HepG2 (cell line): Measurements from ENCODE around the gene KRT36. TPM values are rescaled to one million over a fixed set of nuclear protein-coding genes. Genes with fewer than 3 reads are reported as not detected.

ENCODE experiments used
- ATAC-seq: fragments of 200-7000 bp; cut with Tn5 transposase; 3 replicates; pipeline ENCODE4 v1.9.1; 2020; ENCODE audit warnings: mild to moderate bottlenecking, moderate library complexity
- BruUV-seq: library from RNA; stranded (reverse); fragments of 400-500 nt; replicated peaks from 2 replicates; lab custom pipeline; 2021; lab: Mats Ljungman, UMichigan
- CTCF ChIA-PET: fragments of 300-600 bp; formaldehyde crosslinking; extraction: SDS; loops from one replicate; lab custom pipeline; 2021; ENCODE audit warnings: low total read pairs, inconsistent platforms, low intra/inter-chr PET ratio; lab: Yijun Ruan, JAX
- POLR2A ChIA-PET: fragments of 350-600 bp; sonication (Branson Sonifier 250); formaldehyde crosslinking; loops from one replicate; lab custom pipeline; 2020; ENCODE audit warnings: antibody characterized with exemption, inconsistent platforms; lab: Yijun Ruan, JAX
- DNase-seq: peaks from one replicate; pipeline ENCODE4 v3.0.0-alpha.2; 2015; ENCODE audit warnings: low spot score
- FAIRE-seq: peaks from 3 replicates; lab custom pipeline; 2011; peaks lifted over from hg19 to GRCh38; lab: Jason Lieb, UNC
- H2AFZ ChIP-seq: one replicate; pipeline ENCODE4 v1.6.1; 2011; ENCODE audit warnings: low read length, inconsistent platforms
- H3K27ac ChIP-seq: fragments of 300-600 bp; 3 replicates; pipeline ENCODE4 v1.8.0; 2011; ENCODE audit warnings: mixed run types, mild to moderate bottlenecking, mixed read lengths, low read length, inconsistent platforms; ENCODE audit not compliant: insufficient read depth; ENCODE audit errors: extremely low read length
- H3K27me3 ChIP-seq, 2 experiments: fragments of 200-600 bp in 1 of 2; 2 replicates in 1 of 2; 3 replicates in 1 of 2; pipeline versions ENCODE4 v1.6.0 to v1.8.0; 2011; ENCODE audit warnings: low read length in 2 of 2, mild to moderate bottlenecking in 2 of 2, moderate library complexity in 2 of 2, inconsistent platforms in 1 of 2; ENCODE audit not compliant: insufficient read depth in 2 of 2, control insufficient read depth in 1 of 2
- H3K36me3 ChIP-seq, 2 experiments: fragments of 200-600 bp in 1 of 2; replicated peaks in 1 of 2; 2 replicates in 1 of 2; 3 replicates in 1 of 2; pipeline versions ENCODE4 v1.5.1 to v1.8.0; 2011; ENCODE audit warnings: low read length in 2 of 2, inconsistent platforms in 1 of 2; ENCODE audit not compliant: insufficient read depth in 2 of 2, control insufficient read depth in 1 of 2
- H3K4me1 ChIP-seq: 2 replicates; pipeline ENCODE4 v1.5.1; 2012; ENCODE audit warnings: low read length, inconsistent platforms; ENCODE audit not compliant: insufficient read depth
- H3K4me2 ChIP-seq: 2 replicates; pipeline ENCODE4 v1.6.0; 2011; ENCODE audit warnings: low read depth, low read length, inconsistent platforms
- H3K4me3 ChIP-seq, 3 experiments: fragments of 200-600 bp in 1 of 3; sonication (generic), shearing (Covaris generic) in 1 of 3; replicated peaks in 1 of 3; 2 replicates each; pipeline ENCODE4 v1.5.1; 2011 to 2016; ENCODE audit warnings: low read length in 3 of 3, inconsistent platforms in 2 of 3, low read depth in 2 of 3, mild to moderate bottlenecking in 2 of 3, control low read depth in 1 of 3, mixed read lengths in 1 of 3; ENCODE audit not compliant: insufficient read depth in 1 of 3
- H3K79me2 ChIP-seq: one replicate; pipeline ENCODE4 v1.6.1; 2011; ENCODE audit warnings: low read length, inconsistent platforms; ENCODE audit not compliant: insufficient read depth
- H3K9ac ChIP-seq: 2 replicates; pipeline ENCODE4 v1.6.0; 2011; ENCODE audit warnings: mild to moderate bottlenecking, low read depth, low read length, inconsistent platforms; ENCODE audit not compliant: insufficient read depth
- H3K9me3 ChIP-seq: 2 replicates; pipeline ENCODE4 v1.5.1; 2012; ENCODE audit warnings: mild to moderate bottlenecking, low read length
- H4K20me1 ChIP-seq: 2 replicates; pipeline ENCODE4 v1.6.0; 2011; ENCODE audit warnings: inconsistent platforms, mild to moderate bottlenecking, low read length, moderate library complexity; ENCODE audit not compliant: insufficient read depth
- EEA1 ChIP-seq: sonication (generic); formaldehyde crosslinking; IDR thresholded peaks from 2 replicates; pipeline ENCODE4 v1.5.1; 2020; ENCODE audit warnings: mild to moderate bottlenecking, missing genetic modification reagents, borderline replicate concordance
- HOXA5 ChIP-seq: sonication (generic); formaldehyde crosslinking; IDR thresholded peaks from 2 replicates; pipeline ENCODE4 v1.4.0; 2020; ENCODE audit warnings: missing genetic modification reagents
- KDM4B ChIP-seq: sonication (generic); formaldehyde crosslinking; IDR thresholded peaks from 2 replicates; pipeline ENCODE4 v1.4.0; 2020; ENCODE audit warnings: missing genetic modification reagents
- MLLT10 ChIP-seq: sonication (generic); formaldehyde crosslinking; IDR thresholded peaks from 2 replicates; pipeline ENCODE4 v1.4.0; 2020; ENCODE audit warnings: missing genetic modification reagents
- NFRKB ChIP-seq: fragments of 450-650 bp; IDR thresholded peaks from 2 replicates; pipeline ENCODE4 v1.6.1; 2017
- NR0B2 ChIP-seq: sonication (generic); formaldehyde crosslinking; IDR thresholded peaks from 2 replicates; pipeline ENCODE4 v1.4.0; 2020; ENCODE audit warnings: mild to moderate bottlenecking, missing genetic modification reagents
- NR3C1 ChIP-seq: sonication (generic); formaldehyde crosslinking; IDR thresholded peaks from 2 replicates; pipeline ENCODE4 v1.4.0; 2020; ENCODE audit warnings: missing genetic modification reagents
- PLSCR1 ChIP-seq: sonication (generic); formaldehyde crosslinking; IDR thresholded peaks from 2 replicates; pipeline ENCODE4 v1.5.0; 2020; ENCODE audit warnings: missing genetic modification reagents, mild to moderate bottlenecking, borderline replicate concordance
- TARDBP ChIP-seq: sonication (generic); formaldehyde crosslinking; IDR thresholded peaks from 2 replicates; pipeline ENCODE4 v1.8.0; 2022; ENCODE audit warnings: mild to moderate bottlenecking, missing genetic modification reagents
- ZFP82 ChIP-seq: sonication (generic); formaldehyde crosslinking; IDR thresholded peaks from 2 replicates; pipeline ENCODE4 v1.5.1; 2020; ENCODE audit warnings: mild to moderate bottlenecking, missing genetic modification reagents, borderline replicate concordance
- ZFYVE20 ChIP-seq: sonication (generic); formaldehyde crosslinking; IDR thresholded peaks from 2 replicates; pipeline ENCODE4 v1.8.0; 2023; ENCODE audit warnings: low read depth, mild to moderate bottlenecking, moderate library complexity, missing genetic modification reagents, borderline replicate concordance
- ZNF275 ChIP-seq: sonication (generic); formaldehyde crosslinking; IDR thresholded peaks from 2 replicates; pipeline ENCODE4 v1.8.0; 2022; ENCODE audit warnings: missing genetic modification reagents, mild to moderate bottlenecking, inconsistent platforms, borderline replicate concordance
- ZNF660 ChIP-seq: sonication (generic); formaldehyde crosslinking; IDR thresholded peaks from 2 replicates; pipeline ENCODE4 v1.5.1; 2020; ENCODE audit warnings: mild to moderate bottlenecking, low read depth, missing genetic modification reagents, borderline replicate concordance
- ZNF781 ChIP-seq: sonication (generic); formaldehyde crosslinking; IDR thresholded peaks from 2 replicates; pipeline ENCODE4 v1.5.1; 2020; ENCODE audit warnings: borderline replicate concordance, mild to moderate bottlenecking, missing genetic modification reagents; ENCODE audit errors: not compliant biosample characterization
- WGBS: methylation state at CpG from one replicate; pipeline ENCODE4 v1.1.6; 2017; ENCODE audit warnings: low lambda C conversion rate; 5-methylcytosine and 5-hydroxymethylcytosine counted together
- in situ Hi-C: cut with HindIII; loops from 2 replicates; pipeline ENCODE4 v1.10.0; 2017; ENCODE audit warnings: low pct_unique_long_range_greater_than_20kb; ENCODE audit not compliant: extremely low pct_ligation_motif_present
- intact Hi-C: fragments of 100-400 bp; cut with micrococcal nuclease; formaldehyde crosslinking; loops from one replicate; pipeline ENCODE4 v1.10.0; 2022; ENCODE audit not compliant: unreplicated experiment
- polyA plus RNA-seq, 8 experiments: library from polyadenylated mRNA; depleted of rRNA in 3 of 8; stranded (reverse) in 7 of 8; unstranded in 1 of 8; fragments of >200 nt; fragmentation: Illumina TruSeq in 4 of 8; extraction: Trizol in 4 of 8; gene quantifications; 2 replicates each; pipeline versions ENCODE4 v1.2.1 to v1.2.3, GENCODE V29; 2011 to 2016; ENCODE audit warnings: low read depth in 4 of 8, missing spikeins in 1 of 8, mixed read lengths in 1 of 8; ENCODE audit not compliant: insufficient read depth in 1 of 8
- total RNA-seq, 5 experiments: library from RNA; depleted of rRNA; stranded (reverse); fragments of >200 nt; fragmentation: Illumina TruSeq; extraction: Trizol; gene quantifications; 2 replicates each; pipeline ENCODE4 v1.2.3, GENCODE V29; 2016; ENCODE audit warnings: low read depth in 1 of 5
- TF ChIP-seq, protein P1 (sequence below): sonication (generic); formaldehyde crosslinking; IDR thresholded peaks from 2 replicates; pipeline ENCODE4 v1.4.0; 2020; ENCODE audit warnings: missing genetic modification reagents

KRT36 gene
- total and polyA plus RNA-seq, 2 of the 13 experiments (the other 11 are each of a cell fraction or from before 2014, with no cell fraction given): not detected

- DNase-seq: no peak
- no peaks in the 10 kb centered on the region for H3K79me2 ChIP-seq
- WGBS: 30% methylated on average over 3 of the region's 3 CpGs
- TF ChIP-seq EEA1 (CRISPR knock-in tag) (no peak), NFRKB (no peak), TARDBP (CRISPR knock-in tag) (no peak), NR3C1 (CRISPR knock-in tag) (no peak), ZFP82 (CRISPR knock-in tag) (no peak), KDM4B (CRISPR knock-in tag) (no peak), MLLT10 (CRISPR knock-in tag) (no peak), ZNF781 (CRISPR knock-in tag) (no peak), ZNF275 (CRISPR knock-in tag) (no peak), PLSCR1 (no peak), ZFYVE20 (CRISPR knock-in tag) (no peak), HOXA5 (CRISPR knock-in tag) (no peak), NR0B2 (CRISPR knock-in tag) (no peak), ZNF660 (no peak)
- TF ChIP-seq, protein P1, sequence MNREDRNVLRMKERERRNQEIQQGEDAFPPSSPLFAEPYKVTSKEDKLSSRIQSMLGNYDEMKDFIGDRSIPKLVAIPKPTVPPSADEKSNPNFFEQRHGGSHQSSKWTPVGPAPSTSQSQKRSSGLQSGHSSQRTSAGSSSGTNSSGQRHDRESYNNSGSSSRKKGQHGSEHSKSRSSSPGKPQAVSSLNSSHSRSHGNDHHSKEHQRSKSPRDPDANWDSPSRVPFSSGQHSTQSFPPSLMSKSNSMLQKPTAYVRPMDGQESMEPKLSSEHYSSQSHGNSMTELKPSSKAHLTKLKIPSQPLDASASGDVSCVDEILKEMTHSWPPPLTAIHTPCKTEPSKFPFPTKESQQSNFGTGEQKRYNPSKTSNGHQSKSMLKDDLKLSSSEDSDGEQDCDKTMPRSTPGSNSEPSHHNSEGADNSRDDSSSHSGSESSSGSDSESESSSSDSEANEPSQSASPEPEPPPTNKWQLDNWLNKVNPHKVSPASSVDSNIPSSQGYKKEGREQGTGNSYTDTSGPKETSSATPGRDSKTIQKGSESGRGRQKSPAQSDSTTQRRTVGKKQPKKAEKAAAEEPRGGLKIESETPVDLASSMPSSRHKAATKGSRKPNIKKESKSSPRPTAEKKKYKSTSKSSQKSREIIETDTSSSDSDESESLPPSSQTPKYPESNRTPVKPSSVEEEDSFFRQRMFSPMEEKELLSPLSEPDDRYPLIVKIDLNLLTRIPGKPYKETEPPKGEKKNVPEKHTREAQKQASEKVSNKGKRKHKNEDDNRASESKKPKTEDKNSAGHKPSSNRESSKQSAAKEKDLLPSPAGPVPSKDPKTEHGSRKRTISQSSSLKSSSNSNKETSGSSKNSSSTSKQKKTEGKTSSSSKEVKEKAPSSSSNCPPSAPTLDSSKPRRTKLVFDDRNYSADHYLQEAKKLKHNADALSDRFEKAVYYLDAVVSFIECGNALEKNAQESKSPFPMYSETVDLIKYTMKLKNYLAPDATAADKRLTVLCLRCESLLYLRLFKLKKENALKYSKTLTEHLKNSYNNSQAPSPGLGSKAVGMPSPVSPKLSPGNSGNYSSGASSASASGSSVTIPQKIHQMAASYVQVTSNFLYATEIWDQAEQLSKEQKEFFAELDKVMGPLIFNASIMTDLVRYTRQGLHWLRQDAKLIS (CRISPR knock-in tag): no peak
- H3K4me3 ChIP-seq: no peak overlapping the region
- no peak overlapping the region for H3K27ac ChIP-seq
- no peaks in the 10 kb centered on the region for H3K36me3 ChIP-seq
- H3K4me2 ChIP-seq: no peak overlapping the region
- ChIA-PET POLR2A (no interaction called here), CTCF (no interaction called here)
- H3K4me1 ChIP-seq: peaks cover 2% of the 10 kb centered on the region; the same call in 1 of the 2 replicates
- no peak for ATAC-seq
- intact Hi-C loops (no loop called here), in situ Hi-C loops (no loop called here)
- BruUV-seq: no TSS peak
- no peaks in the 10 kb centered on the region for H4K20me1 ChIP-seq
- no peak overlapping the region for H3K9ac ChIP-seq
- no peaks in the 10 kb centered on the region; a peak in 1 of 5 replicates for H3K27me3 ChIP-seq
- H2AFZ ChIP-seq: no peak overlapping the region
- no peak for FAIRE-seq
- H3K9me3 ChIP-seq: no peaks in the 10 kb centered on the region
Measured at GRCh38 chr17:41444640-41445039, 45.1 kb downstream of the KRT36 start.
